GM19035 (cell line): ENCODE results near the gene RDH5.

Source experiments
- ATAC-seq: cut with Tn5 transposase; IDR thresholded peaks from one replicate; pipeline ENCODE4 v1.9.1; 2021; ENCODE audit not compliant: unreplicated experiment

Gene RDH5

GRCh38 chr12:55711786-55712553 lies 8.2 kb upstream of the RDH5 start:
- ATAC-seq = no peak

GRCh38 chr12:55712700-55713415 lies 7.3 kb upstream of the RDH5 start:
- no peak for ATAC-seq

GRCh38 chr12:55713721-55714120 lies 6.5 kb upstream of the RDH5 start:
- ATAC-seq = no peak

GRCh38 chr12:55715169-55715764 lies 4.9 kb upstream of the RDH5 start:
- ATAC-seq = peak; percentile 2

- peak; percentile 97 for ATAC-seq
These were observed 4.2 kb upstream of the RDH5 start, which contains the start of gene BLOC1S1 for GRCh38 chr12:55715833-55716581. Gene BLOC1S1 (plus strand): TSS chr12:55716046. CDS start chr12:55716052, 6 bp downstream.

- ATAC-seq = no peak
These were observed 3.6 kb upstream of the RDH5 start for GRCh38 chr12:55716582-55716957.

GRCh38 chr12:55717011-55718007 lies 2.9 kb upstream of the RDH5 start:
- ATAC-seq = no peak

GRCh38 chr12:55718015-55718414 lies 2.2 kb upstream of the RDH5 start:
- no peak for ATAC-seq

- ATAC-seq = no peak
These were observed 1.4 kb upstream of the RDH5 start for GRCh38 chr12:55718624-55719275.

- ATAC-seq = no peak
These were observed 822 bp upstream of the RDH5 start for GRCh38 chr12:55719371-55719770.

- no peak for ATAC-seq
These were observed 776 bp downstream of the RDH5 start for GRCh38 chr12:55720894-55721444.

GRCh38 chr12:55721601-55722213 lies 1.5 kb downstream of the RDH5 start:
- ATAC-seq = no peak

- ATAC-seq = no peak
These were observed 2.8 kb downstream of the RDH5 start for GRCh38 chr12:55722948-55723347.

GRCh38 chr12:55723516-55724225 lies 3.5 kb downstream of the RDH5 start:
- no peak for ATAC-seq

- ATAC-seq = no peak
These were observed 4.2 kb downstream of the RDH5 start for GRCh38 chr12:55724226-55724939.

GRCh38 chr12:55724940-55725309 lies 4.7 kb downstream of the RDH5 start:
- no peak for ATAC-seq

- no peak for ATAC-seq
These were observed 5.4 kb downstream of the RDH5 start for GRCh38 chr12:55725556-55725955.

GRCh38 chr12:55726971-55727370 lies 6.8 kb downstream of the RDH5 start:
- ATAC-seq = no peak
